Measurements from ENCODE around the gene IKZF1.

- TF ChIP-seq POLR2A (IDR thresholded peaks at IDR 0.05) = no peak
- TF ChIP-seq, protein P1, sequence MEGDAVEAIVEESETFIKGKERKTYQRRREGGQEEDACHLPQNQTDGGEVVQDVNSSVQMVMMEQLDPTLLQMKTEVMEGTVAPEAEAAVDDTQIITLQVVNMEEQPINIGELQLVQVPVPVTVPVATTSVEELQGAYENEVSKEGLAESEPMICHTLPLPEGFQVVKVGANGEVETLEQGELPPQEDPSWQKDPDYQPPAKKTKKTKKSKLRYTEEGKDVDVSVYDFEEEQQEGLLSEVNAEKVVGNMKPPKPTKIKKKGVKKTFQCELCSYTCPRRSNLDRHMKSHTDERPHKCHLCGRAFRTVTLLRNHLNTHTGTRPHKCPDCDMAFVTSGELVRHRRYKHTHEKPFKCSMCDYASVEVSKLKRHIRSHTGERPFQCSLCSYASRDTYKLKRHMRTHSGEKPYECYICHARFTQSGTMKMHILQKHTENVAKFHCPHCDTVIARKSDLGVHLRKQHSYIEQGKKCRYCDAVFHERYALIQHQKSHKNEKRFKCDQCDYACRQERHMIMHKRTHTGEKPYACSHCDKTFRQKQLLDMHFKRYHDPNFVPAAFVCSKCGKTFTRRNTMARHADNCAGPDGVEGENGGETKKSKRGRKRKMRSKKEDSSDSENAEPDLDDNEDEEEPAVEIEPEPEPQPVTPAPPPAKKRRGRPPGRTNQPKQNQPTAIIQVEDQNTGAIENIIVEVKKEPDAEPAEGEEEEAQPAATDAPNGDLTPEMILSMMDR (IDR thresholded peaks at IDR 0.05) = no peak
These were observed 30.8 kb downstream of the IKZF1 start for GRCh38 chr7:50335230-50335794.
